SU-DHL-6 (cell line): Measurements from ENCODE around the gene TIMM10.

Experiments used
- CTCF ChIP-seq: fragments of 200-600 bp; sonication (generic); IDR thresholded peaks from one replicate; pipeline ENCODE4 v1.5.1; 2017; ENCODE audit warnings: antibody characterized with exemption, mild to moderate bottlenecking, low read length, moderate library complexity; ENCODE audit not compliant: insufficient read depth, poor library complexity, severe bottlenecking
- EZH2phosphoT487 ChIP-seq: fragments of 200-600 bp; sonication (generic), shearing (Covaris generic); conservative IDR thresholded peaks from 2 replicates; pipeline ENCODE4 v1.6.1; 2018; ENCODE audit warnings: mild to moderate bottlenecking, antibody characterized with exemption, low read length, moderate library complexity, mixed read lengths

- TF ChIP-seq CTCF, result no peak
- no peak for TF ChIP-seq EZH2phosphoT487
These were observed 15.3 kb upstream of the TIMM10 start for GRCh38 chr11:57545883-57546282.
